Embryonic facial prominence (tissue), 1 donor: ENCODE measurements around the gene REV3L.
"Not testable (repeated sequence)": the region's sequence is repeated elsewhere in the genome, so short reads cannot be mapped to it uniquely, and the experiment has no call there.

Source experiments
- DNase-seq: peaks from one replicate; pipeline ENCODE4 v3.0.0-alpha.2; 2016; ENCODE audit errors: extremely low spot score

Gene REV3L

GRCh38 chr6:111367393-111368088 lies 115.5 kb downstream of the REV3L start:
- no peak for DNase-seq

- DNase-seq: peak; percentile 39
These were observed 121.4 kb downstream of the REV3L start for GRCh38 chr6:111361648-111362047.

- DNase-seq: no peak
These were observed 124.6 kb downstream of the REV3L start for GRCh38 chr6:111358454-111358853.

- DNase-seq: no peak
These were observed 125.3 kb downstream of the REV3L start for GRCh38 chr6:111357705-111358104.

GRCh38 chr6:111356551-111356950 lies 126.5 kb downstream of the REV3L start:
- no peak for DNase-seq

- DNase-seq: no peak
These were observed 128.1 kb downstream of the REV3L start for GRCh38 chr6:111354758-111355555.

GRCh38 chr6:111353912-111354462 lies 129.0 kb downstream of the REV3L start:
- DNase-seq: no peak

- DNase-seq: no peak
These were observed 135.4 kb downstream of the REV3L start for GRCh38 chr6:111347589-111347988.

- DNase-seq: no peak
These were observed 140.1 kb downstream of the REV3L start for GRCh38 chr6:111342913-111343312.

- no peak for DNase-seq
These were observed 143.7 kb downstream of the REV3L start for GRCh38 chr6:111339294-111339693.

- no peak for DNase-seq
These were observed 144.2 kb downstream of the REV3L start for GRCh38 chr6:111338843-111339242.

- no peak for DNase-seq
These were observed 145.2 kb downstream of the REV3L start for GRCh38 chr6:111337829-111338236.

GRCh38 chr6:111329882-111330633 lies 153.0 kb downstream of the REV3L start:
- DNase-seq: no peak

GRCh38 chr6:111326563-111326962 lies 156.5 kb downstream of the REV3L start:
- no peak for DNase-seq

GRCh38 chr6:111322145-111322544 lies 160.9 kb downstream of the REV3L start:
- no peak for DNase-seq

- not testable (repeated sequence) for DNase-seq
These were observed 175.1 kb downstream of the REV3L start for GRCh38 chr6:111307950-111308349.

GRCh38 chr6:111307275-111307858 lies 175.7 kb downstream of the REV3L start:
- DNase-seq: no peak

GRCh38 chr6:111306104-111306888 lies 176.7 kb downstream of the REV3L start:
- DNase-seq: no peak

- DNase-seq: no peak
These were observed 181.1 kb downstream of the REV3L start for GRCh38 chr6:111301946-111302345.

GRCh38 chr6:111300938-111301800 lies 181.8 kb downstream of the REV3L start:
- not testable (repeated sequence) for DNase-seq
